HTERT RPE-1 (cell line): ENCODE results near the gene ENOPH1.
"Not testable (repeated sequence)": the region's sequence is repeated elsewhere in the genome, so short reads cannot be mapped to it uniquely, and the experiment has no call there.

Experiments used
- in situ Hi-C: fragments of 300-500 bp; cut with MboI; formaldehyde crosslinking; loops from 4 replicates; pipeline ENCODE4 v1.14.3; 2020; ENCODE audit warnings: low sequenced_read_pairs

Gene ENOPH1

DNA sequence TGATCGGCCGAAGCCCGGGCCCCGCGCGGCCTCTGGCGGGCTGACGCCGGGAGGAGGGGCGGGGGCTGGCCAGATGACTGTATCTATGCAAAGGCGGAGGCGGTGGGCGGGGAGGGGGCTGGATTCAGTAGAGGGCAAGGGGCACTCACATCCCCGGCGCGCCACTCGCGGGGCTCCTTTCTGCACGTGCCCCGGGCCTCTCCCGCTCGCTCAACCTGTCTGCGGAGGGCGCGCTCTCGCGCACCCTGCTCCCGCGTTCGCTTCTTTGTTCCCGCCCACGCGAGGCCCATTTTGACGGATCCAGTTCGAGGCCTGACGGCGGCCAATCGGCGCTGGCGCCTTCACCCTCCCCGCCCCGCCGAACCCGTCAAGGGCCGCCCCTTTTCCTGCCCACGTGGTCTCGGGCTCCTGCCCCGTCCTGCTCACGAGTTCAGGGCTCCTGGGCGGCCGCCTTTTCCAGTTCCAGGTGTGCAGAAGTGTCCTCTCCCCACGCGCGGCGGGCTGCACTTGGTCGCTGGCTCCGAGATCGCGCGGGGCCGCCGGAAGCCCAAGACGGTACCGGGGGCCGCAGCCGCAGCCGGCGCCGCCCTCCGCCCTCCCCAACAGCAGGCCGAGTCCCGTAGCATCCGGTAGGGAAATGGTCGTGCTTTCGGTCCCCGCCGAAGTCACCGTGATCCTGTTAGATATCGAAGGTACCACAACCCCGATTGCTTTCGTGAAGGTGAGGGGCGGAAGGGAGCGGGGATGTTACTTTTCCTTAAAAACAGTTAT is at the start of gene ENOPH1, which contains the start of gene HNRNPDL:
Gene ENOPH1, plus strand, starts transcription at position 398 of the 771 bp plus-strand sequence. Its CDS starts 240 bp downstream, at position 638.
Gene HNRNPDL, minus strand, starts transcription at position 270 of the 771 bp plus-strand sequence. CDS start 772 bp downstream, outside the sequence.
- in situ Hi-C loops: no loop called here

DNA sequence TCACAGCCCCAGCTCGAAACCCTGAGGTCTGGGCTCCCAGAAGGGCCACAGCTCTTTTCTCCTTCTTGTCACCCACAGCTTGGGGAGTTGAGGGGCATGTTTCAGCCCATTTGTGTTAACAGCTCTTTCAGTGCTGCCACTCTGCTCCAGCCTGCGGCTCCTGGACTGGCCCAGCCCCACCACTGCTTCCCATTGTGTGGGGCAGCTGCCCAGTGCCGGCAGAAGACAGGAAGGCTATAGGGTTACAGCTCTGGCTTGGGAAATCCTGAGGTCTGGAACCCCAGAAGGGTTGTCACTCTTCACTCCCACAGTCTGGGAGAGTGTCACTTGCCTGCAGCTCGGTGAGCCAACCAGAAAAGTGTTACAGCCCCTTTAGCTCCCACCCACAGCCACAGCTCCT is 49.6 kb upstream of the ENOPH1 start:
- in situ Hi-C loops: no loop called here

DNA sequence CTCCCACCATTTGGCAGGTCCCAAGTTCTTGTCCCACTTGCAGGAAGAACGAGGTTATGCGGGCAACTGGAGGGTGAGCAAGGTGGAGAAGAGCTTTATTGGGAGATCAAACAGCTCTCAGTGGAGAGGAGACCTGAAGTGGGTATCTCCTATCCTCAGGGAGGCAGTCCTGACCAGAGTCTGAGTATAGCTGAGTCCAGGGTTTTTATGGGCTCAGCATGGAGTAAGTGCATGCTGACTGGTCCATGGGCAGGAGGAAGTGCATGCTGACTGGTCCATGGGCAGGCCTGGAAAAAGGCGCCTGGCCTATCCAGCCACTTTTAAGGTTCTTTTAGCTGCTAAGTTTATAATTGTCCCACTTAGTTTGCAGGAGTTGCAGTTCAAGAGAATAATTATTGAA is 49.2 kb upstream of the ENOPH1 start:
- in situ Hi-C loops: no loop called here

GRCh38 chr4:82381661-82382296 is 48.6 kb upstream of the ENOPH1 start:
- in situ Hi-C loops: no loop called here

- in situ Hi-C loops: no loop called here
Observed at GRCh38 chr4:82382751-82383150, 47.6 kb upstream of the ENOPH1 start.

DNA sequence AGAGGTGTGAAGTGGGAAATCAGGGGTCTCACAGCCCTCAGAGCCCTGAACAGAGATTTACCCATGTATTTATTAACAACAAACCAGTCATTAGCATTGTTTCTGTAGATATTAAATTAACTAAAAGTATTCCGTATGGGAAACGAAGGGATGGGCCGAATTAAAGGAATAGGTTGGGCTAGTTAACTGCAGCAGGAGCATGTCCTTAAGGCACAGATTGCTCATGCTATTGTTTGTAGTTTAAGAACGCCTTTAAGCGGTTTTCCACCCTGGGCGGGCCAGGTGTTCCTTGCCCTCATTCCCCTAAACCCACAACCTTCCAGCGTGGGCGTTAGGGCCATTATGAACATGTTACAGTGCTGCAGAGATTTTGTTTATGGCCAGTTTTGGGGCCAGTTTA is 44.1 kb upstream of the ENOPH1 start:
- in situ Hi-C loops: not testable (repeated sequence)

DNA sequence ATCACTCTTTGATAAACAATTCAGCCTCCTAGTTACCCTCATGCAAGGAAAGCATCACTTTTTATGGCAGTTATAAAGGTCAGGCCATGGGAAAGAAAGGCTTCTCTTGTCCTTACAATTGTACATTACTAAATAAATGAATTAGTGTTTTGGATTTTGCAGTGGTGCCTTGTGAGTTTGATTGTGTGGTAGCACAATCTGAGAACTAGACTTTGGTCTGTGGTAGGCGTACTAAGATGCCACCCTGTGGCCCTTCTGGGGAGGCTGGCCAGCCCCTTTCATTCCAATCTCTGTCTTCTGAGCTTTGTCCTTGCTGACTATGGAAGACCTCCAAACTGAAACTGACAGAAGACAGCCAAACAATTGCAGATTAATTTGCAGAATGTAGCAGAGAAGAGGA is 42.0 kb upstream of the ENOPH1 start:
- in situ Hi-C loops: no loop called here

DNA sequence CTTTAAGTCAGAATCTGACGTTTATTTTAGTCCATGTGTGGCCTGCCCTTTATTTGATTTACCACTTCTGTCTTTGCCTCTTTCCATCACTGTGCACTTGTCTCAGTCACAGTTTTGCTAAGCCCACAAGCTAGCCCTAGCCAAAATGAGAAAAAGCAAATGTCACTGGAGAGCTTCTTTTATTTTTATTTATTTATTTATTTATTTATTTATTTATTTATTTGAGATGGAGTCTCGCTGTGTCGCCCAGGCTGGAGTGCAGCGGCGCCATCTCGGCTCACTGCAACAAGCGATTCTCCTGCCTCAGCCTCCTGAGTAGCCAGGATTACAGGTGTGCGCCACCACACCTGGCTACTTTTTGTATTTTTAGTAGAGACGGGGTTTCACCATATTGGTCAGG is 40.3 kb upstream of the ENOPH1 start:
- in situ Hi-C loops: not testable (repeated sequence)

DNA sequence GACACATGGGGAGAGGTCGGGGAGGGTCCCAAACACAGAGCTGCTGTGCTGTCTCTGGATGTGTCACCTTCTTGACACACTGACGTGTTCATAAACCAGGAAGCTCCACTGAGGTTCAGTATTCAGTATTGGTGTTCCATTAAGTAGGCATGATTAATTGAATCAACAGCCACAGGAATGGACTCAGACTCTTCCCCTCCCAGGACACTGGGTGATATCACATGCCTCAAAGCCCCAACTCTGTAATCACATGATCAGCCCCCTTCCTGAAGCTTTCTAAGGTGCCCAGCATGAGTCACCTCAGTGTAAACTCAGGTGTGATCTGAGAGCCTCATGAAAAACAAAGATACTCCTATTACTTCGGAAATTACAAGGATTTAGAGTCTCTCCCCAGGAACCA is 35.5 kb upstream of the ENOPH1 start:
- in situ Hi-C loops: no loop called here

GRCh38 chr4:82397527-82397926 is 32.9 kb upstream of the ENOPH1 start:
- in situ Hi-C loops: no loop called here

DNA sequence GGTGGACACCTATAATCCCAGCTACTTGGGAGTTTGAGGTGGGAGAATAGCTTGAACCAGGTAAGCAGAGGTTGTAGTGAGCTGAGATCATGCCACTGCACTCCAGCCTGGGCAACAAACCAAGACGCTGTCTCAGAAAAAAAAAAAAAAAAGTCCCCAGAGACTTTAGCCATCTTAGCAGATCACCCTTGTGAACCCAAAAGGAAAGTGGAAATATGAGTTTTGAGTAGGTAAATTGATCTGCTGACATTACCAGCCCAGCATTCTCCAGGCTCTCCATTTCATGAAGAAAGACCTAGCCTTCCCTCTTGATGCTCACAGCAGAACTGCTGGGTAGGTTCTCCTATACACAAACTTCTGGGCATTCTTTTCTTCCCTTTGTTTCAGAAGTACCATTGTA is 32.1 kb upstream of the ENOPH1 start:
- in situ Hi-C loops: no loop called here

DNA sequence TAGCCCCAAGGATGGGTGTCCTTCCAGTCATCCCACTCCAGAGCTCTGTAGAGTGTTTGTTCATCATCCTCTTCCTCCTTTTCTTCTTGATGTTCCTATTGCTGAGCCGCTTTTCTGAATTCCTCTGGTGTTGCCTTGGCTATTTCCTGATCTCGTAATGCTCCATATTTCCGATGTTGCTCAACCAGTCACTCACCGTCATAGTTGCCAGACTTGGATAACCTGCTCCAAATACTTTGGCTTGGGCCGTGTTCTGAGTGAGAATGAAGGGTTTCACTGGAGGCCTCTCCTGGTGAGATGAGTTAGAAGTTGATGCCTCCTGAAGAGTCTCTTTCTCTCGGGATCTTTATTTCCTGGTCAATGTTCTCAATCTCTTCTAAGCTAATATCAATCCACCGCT is 28.8 kb upstream of the ENOPH1 start:
- in situ Hi-C loops: no loop called here

DNA sequence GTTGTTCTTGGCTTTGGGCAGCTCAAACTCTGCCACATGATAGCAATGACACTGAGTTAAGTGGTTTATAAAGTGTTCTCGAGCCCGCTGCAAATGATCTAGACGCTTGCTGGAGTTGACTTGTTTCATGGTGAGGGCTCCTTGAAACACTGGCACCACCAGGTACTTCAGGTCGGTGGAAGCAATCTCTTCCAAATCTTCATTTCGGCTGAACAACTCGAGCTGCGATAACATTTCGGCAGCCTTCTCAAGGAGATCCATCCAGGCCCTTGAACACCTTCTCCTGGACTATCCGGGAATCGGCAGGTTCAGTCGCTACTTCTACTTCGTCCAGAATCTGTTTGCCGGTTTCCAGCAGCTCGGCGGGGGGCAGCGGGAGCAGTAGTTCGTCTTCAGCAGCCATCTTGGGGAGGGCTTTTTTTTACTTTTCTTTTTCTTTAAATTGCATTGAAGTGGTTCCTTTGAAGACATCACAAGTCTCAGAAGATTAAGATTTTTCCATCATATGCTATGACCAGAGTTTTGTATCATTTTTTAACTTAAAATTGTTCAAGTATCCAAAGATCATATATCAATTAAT is 28.1 kb upstream of the ENOPH1 start:
- in situ Hi-C loops: no loop called here

DNA sequence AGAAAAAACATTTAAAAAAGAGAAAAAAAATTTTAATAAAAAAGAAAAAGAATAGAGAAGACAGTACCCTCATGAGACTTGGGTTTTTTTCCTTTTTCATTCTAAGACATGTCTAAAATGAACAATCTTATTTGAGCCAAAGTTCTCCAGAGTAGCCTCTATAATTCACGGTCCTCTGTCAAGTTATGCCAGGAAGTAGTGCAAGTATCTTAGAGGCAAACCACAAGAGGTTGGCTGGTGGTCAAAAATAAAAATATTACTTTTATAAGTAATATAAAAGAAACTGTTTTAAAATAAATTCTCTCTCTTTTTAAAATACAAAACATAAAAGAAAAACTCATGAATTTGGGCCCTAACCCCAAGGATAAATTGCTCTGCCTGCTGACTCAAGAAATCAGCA is 26.7 kb upstream of the ENOPH1 start:
- in situ Hi-C loops: no loop called here

DNA sequence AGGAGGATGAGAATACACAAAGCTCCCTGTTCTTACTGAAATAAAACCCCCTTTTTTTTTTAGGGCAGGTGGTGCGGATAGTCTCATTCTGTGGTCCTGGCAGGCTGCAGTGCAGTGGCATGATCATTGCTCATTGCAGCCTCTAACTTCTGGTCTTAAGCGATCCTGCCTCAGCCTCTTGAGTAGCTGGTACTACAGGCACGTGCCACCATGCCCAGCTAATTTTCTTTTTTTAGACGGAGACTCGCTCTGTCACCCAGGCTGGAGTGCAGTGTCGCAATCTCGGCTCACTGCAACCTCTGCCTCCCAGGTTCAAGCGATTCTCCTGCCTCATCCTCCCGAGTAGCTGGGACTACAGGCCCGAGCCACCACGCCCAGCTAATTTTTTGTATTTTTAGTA is 15.3 kb upstream of the ENOPH1 start:
- in situ Hi-C loops: not testable (repeated sequence)

DNA sequence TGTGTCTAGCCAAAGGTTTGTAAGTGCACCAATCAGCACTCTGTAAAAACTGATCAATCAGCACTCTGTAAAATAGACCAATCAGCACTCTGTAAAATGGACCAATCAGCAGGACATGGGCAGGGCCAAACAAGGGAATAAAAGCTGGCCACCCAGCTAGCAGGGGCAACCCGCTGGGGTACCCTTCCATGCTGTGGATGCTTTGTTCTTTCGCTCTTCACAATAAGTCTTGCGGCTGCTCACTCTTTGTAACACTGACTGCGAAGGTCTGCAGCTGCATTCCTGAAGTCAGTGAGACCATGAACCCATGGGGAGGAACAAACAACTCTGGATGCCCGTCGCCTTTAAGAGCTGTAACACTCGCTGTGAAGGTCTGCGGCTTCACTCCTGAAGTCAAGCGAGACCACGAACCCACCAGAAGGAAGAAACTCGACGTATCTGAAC is 14.4 kb upstream of the ENOPH1 start:
- in situ Hi-C loops: no loop called here

DNA sequence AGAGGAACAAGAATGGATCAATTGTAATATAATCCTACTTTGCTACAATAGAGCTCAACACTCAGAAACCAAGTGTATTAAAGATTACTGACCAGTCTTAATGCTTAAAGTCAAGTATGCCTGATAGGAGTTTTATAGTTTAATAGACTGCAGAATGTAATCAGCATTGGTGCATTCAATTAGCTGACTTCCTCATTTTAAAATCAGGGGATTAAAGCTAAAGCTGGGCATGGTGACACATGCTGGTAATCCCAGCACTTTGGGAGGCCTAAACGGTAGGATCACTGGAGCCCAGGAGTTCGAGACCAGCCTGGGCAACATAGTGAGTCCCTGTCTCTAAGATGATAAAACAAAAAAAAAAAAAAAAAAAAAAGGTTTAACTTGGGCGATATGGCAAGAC is 10.9 kb upstream of the ENOPH1 start:
- in situ Hi-C loops: no loop called here

GRCh38 chr4:82421796-82422560 is 8.4 kb upstream of the ENOPH1 start:
- in situ Hi-C loops: no loop called here

DNA sequence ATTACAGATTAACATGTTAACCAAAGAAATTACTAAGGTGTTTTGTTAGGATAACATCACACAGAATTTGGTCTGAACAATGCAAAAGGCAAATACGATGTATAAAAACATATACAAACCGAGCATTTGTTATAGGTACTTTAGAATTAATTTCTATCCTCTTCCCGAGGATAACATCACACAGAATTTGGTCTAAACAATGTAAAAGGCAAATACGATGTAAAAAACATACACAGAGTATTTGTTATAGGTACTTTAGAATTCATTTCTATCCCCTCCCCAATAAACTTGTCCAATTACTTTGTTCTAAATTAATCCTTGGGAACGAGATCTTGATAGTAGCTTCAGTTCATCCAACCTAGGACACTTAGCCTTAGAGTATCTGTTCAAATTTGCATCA is 7.8 kb upstream of the ENOPH1 start:
- in situ Hi-C loops: no loop called here

GRCh38 chr4:82423245-82424054 is 6.9 kb upstream of the ENOPH1 start:
- in situ Hi-C loops: no loop called here
